Renal cortical epithelial cell (primary cell): ENCODE data around the gene TNFAIP8L2. TPM values are rescaled to one million over a fixed set of nuclear protein-coding genes. Genes with fewer than 3 reads are reported as not detected.
"Not testable (repeated sequence)": the region's sequence is repeated elsewhere in the genome, so short reads cannot be mapped to it uniquely, and the experiment has no call there.

ENCODE experiments used
- DNase-seq: peaks from one replicate; pipeline ENCODE4 v3.0.0-alpha.2; 2011; ENCODE audit warnings: low read depth
- total RNA-seq: library from RNA; depleted of rRNA; stranded (reverse); fragments of >200 nt; gene quantifications from 2 replicates; pipeline ENCODE4 v1.2.3, GENCODE V29; 2014

The TNFAIP8L2 gene
- total RNA-seq, 1 donor from 2014 or later: not detected

- peak; percentile 83 for DNase-seq
These were observed 33.4 kb downstream of the TNFAIP8L2 start, which contains the start of gene VPS72 for GRCh38 chr1:151189637-151190445. VPS72 (minus strand) TSS chr1:151190197; CDS start chr1:151190121, 76 bp downstream.

GRCh38 chr1:151192047-151192446, 35.6 kb downstream of the TNFAIP8L2 start:
- DNase-seq: no peak

GRCh38 chr1:151193304-151193703, 36.9 kb downstream of the TNFAIP8L2 start:
- DNase-seq: no peak

GRCh38 chr1:151193856-151194255, 37.4 kb downstream of the TNFAIP8L2 start:
- no peak for DNase-seq

GRCh38 chr1:151194894-151195594, 38.6 kb downstream of the TNFAIP8L2 start:
- DNase-seq: peak; percentile 95

- peak; percentile 92 for DNase-seq
These were observed 39.9 kb downstream of the TNFAIP8L2 start for GRCh38 chr1:151196292-151196800.

- DNase-seq: no peak
These were observed 41.4 kb downstream of the TNFAIP8L2 start for GRCh38 chr1:151197863-151198253.

GRCh38 chr1:151198254-151199127, 42.0 kb downstream of the TNFAIP8L2 start, which contains the start of gene PIP5K1A:
PIP5K1A (plus strand) TSS chr1:151198552; CDS start chr1:151198997, 445 bp downstream.
- peak; percentile 96 for DNase-seq

GRCh38 chr1:151199873-151200581, 43.6 kb downstream of the TNFAIP8L2 start:
- peak; percentile 94 for DNase-seq

GRCh38 chr1:151205381-151205965, 49.0 kb downstream of the TNFAIP8L2 start:
- DNase-seq: not testable (repeated sequence)

Other genes starting within 250 kb of the TNFAIP8L2 start
- 33.0 and 51.1 TPM in 2 replicates for gene SETDB1, start 230.3 kb upstream of the TNFAIP8L2 start, total RNA-seq
- gene CERS2, start 181.8 kb upstream of the TNFAIP8L2 start, total RNA-seq: 119 and 202 TPM in 2 replicates
- gene ANXA9, start 174.4 kb upstream of the TNFAIP8L2 start, total RNA-seq: 0.30 and 1.6 TPM in 2 replicates
- gene MINDY1, start 149.7 kb upstream of the TNFAIP8L2 start, total RNA-seq: 35.4 and 47.7 TPM in 2 replicates
- gene PRUNE1, start 148.2 kb upstream of the TNFAIP8L2 start, total RNA-seq: 12.5 and 21.6 TPM in 2 replicates
- 0.40 TPM in 1 of 2 replicates, not detected in the other for gene BNIPL, start 120.1 kb upstream of the TNFAIP8L2 start, total RNA-seq
- 0.52 and 1.1 TPM in 2 replicates for gene C1orf56, start 108.9 kb upstream of the TNFAIP8L2 start, total RNA-seq
- gene CDC42SE1, start 97.0 kb upstream of the TNFAIP8L2 start, total RNA-seq: 80.7 and 134 TPM in 2 replicates
- 6.1 and 6.6 TPM in 2 replicates for gene MLLT11, start 96.3 kb upstream of the TNFAIP8L2 start, total RNA-seq
- 9.6 and 14.1 TPM in 2 replicates for gene GABPB2, start 85.9 kb upstream of the TNFAIP8L2 start, total RNA-seq
- gene SEMA6C, start 10.0 kb upstream of the TNFAIP8L2 start, total RNA-seq: 8.4 TPM in 1 of 2 replicates, not detected in the other
- 5.8 and 7.5 TPM in 2 replicates for gene LYSMD1, start 9.3 kb downstream of the TNFAIP8L2 start, total RNA-seq
- gene SCNM1, start 9.5 kb downstream of the TNFAIP8L2 start, total RNA-seq: 16.8 and 20.0 TPM in 2 replicates
- gene TMOD4, start 19.3 kb downstream of the TNFAIP8L2 start, total RNA-seq: not detected in 2 replicates
- gene VPS72, start 33.5 kb downstream of the TNFAIP8L2 start, total RNA-seq: 75.6 and 82.8 TPM in 2 replicates
- 67.4 and 95.5 TPM in 2 replicates for gene PIP5K1A, start 41.9 kb downstream of the TNFAIP8L2 start, total RNA-seq
- 181 and 257 TPM in 2 replicates for gene PSMD4, start 98.1 kb downstream of the TNFAIP8L2 start, total RNA-seq
- gene ZNF687, start 125.7 kb downstream of the TNFAIP8L2 start, total RNA-seq: 10.1 and 32.3 TPM in 2 replicates
- 43.4 and 57.0 TPM in 2 replicates for gene PI4KB, start 170.8 kb downstream of the TNFAIP8L2 start, total RNA-seq
- gene RFX5, start 190.6 kb downstream of the TNFAIP8L2 start, total RNA-seq: 92.2 and 111 TPM in 2 replicates
- 5.0 and 26.8 TPM in 2 replicates for gene SELENBP1, start 216.1 kb downstream of the TNFAIP8L2 start, total RNA-seq
- gene PSMB4, start 242.9 kb downstream of the TNFAIP8L2 start, total RNA-seq: 207 and 403 TPM in 2 replicates